ENCODE results near the gene IGFBP1. TPM values are rescaled to one million over a fixed set of nuclear protein-coding genes. Genes with fewer than 3 reads are reported as not detected.

Gene IGFBP1
- total RNA-seq, 6 donors from 2014 or later = 0.17 to 0.23 TPM; not detected in 4

DNA sequence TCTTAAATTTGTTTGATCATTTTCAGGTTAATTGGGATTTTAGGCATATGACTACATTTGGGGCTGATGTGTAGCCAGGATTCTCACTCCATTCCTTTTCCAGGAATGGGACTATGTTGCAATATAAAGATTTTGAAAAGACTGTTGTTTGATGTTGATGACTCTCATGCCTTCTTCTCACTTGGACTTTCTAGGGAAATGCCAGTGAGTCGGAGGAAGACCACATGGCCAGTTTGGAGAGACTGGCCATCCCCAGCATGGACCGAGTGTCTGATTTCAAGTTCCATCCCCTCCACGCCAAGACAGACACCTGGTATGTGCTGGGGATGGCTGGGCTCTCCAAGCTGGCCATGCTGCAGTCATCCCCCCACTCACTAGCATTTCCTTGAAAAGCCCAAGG is 27.3 kb downstream of the IGFBP1 start:
- Histone ChIP-seq H3K27me3 (peaks cover 0 to 8% (median 3%) of the 10 kb centered on the region in 4 donors), H3K4me3 (no peak overlapping the region), H3K36me3 (peaks cover 0 to 3% (median 0%) of the 10 kb centered on the region in 4 donors), H3K9me3 (no peaks in the 10 kb centered on the region), H3K4me1 (peaks cover 7 to 28% (median 11%) of the 10 kb centered on the region in 4 donors), H3K27ac (no peak overlapping the region)
- 76 to 94% methylated on average over 3 of the region's 3 CpGs for whole genome bisulfite sequencing, 2 donors
- TF ChIP-seq POLR2AphosphoS5 (IDR thresholded peaks at IDR 0.05) (no peak), EP300 (IDR thresholded peaks at IDR 0.05) (no peak), POLR2A (IDR thresholded peaks at IDR 0.05) (no peak)
- TF ChIP-seq, protein P1, sequence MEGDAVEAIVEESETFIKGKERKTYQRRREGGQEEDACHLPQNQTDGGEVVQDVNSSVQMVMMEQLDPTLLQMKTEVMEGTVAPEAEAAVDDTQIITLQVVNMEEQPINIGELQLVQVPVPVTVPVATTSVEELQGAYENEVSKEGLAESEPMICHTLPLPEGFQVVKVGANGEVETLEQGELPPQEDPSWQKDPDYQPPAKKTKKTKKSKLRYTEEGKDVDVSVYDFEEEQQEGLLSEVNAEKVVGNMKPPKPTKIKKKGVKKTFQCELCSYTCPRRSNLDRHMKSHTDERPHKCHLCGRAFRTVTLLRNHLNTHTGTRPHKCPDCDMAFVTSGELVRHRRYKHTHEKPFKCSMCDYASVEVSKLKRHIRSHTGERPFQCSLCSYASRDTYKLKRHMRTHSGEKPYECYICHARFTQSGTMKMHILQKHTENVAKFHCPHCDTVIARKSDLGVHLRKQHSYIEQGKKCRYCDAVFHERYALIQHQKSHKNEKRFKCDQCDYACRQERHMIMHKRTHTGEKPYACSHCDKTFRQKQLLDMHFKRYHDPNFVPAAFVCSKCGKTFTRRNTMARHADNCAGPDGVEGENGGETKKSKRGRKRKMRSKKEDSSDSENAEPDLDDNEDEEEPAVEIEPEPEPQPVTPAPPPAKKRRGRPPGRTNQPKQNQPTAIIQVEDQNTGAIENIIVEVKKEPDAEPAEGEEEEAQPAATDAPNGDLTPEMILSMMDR (IDR thresholded peaks at IDR 0.05) = no peak
- ATAC-seq (ENCODE audit: low FRiP score in 2 of 2) (no peak), DNase-seq (no peak)

DNA sequence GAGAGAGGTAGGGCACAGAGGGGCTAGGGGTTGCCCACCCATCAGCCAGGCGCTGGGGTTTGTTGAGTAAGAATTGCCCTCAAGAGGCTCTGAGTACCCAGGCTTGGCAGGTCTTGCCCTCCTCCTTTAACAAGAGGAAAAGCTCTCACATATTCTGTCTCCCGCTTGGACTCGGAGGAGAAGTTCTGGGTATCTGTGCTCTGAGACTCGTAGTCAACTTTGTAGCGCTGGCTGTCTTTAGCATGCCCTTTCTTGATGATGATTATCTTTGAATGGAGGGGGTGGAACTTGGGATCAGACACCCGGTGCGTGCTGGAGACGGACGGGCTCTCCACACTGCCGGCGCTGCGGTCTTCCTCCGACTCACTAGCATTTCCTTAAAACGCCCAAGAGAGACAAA is 28.8 kb downstream of the IGFBP1 start:
- no peak for ATAC-seq (ENCODE audit: low FRiP score in 2 of 2)
- 72 to 73% methylated on average over 13 to 14 of the region's 14 CpGs for WGBS, 2 donors
- H3K27me3 ChIP-seq = peaks cover 0 to 19% (median 7%) of the 10 kb centered on the region in 4 donors

DNA sequence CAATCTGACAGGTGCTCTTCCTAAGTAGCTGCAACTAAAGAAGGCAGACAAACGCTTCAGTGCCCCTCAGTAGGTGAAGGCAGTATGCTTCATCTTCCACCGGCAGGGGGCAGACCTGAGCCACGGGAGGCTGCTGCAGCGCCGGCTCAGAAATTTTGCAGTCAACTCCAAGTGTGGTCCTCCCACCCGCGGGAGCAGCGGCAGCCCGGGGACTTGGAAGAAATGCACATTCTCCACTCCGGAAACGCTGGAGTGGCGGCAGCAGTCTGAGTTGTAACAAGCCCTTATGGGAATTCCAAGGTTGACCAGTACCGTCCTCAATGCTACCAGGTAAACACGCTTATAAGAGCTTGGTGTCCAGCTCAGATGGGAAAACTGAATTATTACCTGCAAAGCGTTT is 29.4 kb downstream of the IGFBP1 start:
- TF ChIP-seq, protein P1 (IDR thresholded peaks at IDR 0.05) = peak; percentile 76 to 90 (median 82)
- TF ChIP-seq POLR2A (IDR thresholded peaks at IDR 0.05) = no peak
- no peak for TF ChIP-seq EP300 (IDR thresholded peaks at IDR 0.05)
- TF ChIP-seq POLR2AphosphoS5 (IDR thresholded peaks at IDR 0.05) = no peak
- DNase-seq = peak; percentile 60 to 87

More for the DNA sequence above, 28.8 kb downstream of the IGFBP1 start:
- DNase-seq = no peak
- Histone ChIP-seq H3K4me3 (no peak overlapping the region), H3K36me3 (peaks cover 0 to 3% (median 0%) of the 10 kb centered on the region in 4 donors), H3K27ac (no peak overlapping the region), H3K9me3 (no peaks in the 10 kb centered on the region), H3K4me1 (peaks cover 21 to 43% (median 24%) of the 10 kb centered on the region in 4 donors)
- TF ChIP-seq, protein P1 (IDR thresholded peaks at IDR 0.05) = no peak
- TF ChIP-seq POLR2A (IDR thresholded peaks at IDR 0.05) = no peak
- no peak for TF ChIP-seq EP300 (IDR thresholded peaks at IDR 0.05)

DNA sequence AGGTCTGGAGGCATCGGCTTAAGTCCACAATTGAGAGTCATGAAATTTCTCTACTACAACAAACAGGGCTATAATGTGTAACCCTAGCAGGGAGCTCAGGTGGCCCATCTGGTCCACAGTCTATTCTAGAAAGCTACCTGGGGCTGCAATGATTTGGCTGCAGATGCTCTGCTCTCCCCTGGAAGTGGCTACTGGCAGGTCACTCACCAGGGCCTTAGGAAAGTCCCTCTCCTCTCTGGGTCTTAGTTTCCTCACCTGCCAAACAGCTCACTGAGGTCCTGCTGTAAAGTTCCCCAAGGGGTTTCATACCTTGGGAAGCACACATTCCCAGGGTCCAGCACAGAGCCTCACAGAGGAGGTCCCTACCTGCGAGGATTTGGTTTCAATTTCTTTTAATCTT is 30.3 kb downstream of the IGFBP1 start:
- no peak for TF ChIP-seq EP300 (IDR thresholded peaks at IDR 0.05)
- TF ChIP-seq POLR2AphosphoS5 (IDR thresholded peaks at IDR 0.05) = no peak
- TF ChIP-seq POLR2A (IDR thresholded peaks at IDR 0.05) = no peak
- TF ChIP-seq, protein P1 (IDR thresholded peaks at IDR 0.05) = no peak
- H3K27ac ChIP-seq = no peak overlapping the region
- H3K4me3 ChIP-seq = no peak overlapping the region
- no peaks in the 10 kb centered on the region for H3K9me3 ChIP-seq
- H3K36me3 ChIP-seq = peaks cover 0 to 3% (median 0%) of the 10 kb centered on the region in 4 donors
- no peak for DNase-seq
- no peak for ATAC-seq (ENCODE audit: low FRiP score in 2 of 2)
- peaks cover 32 to 58% (median 34%) of the 10 kb centered on the region in 4 donors for H3K4me1 ChIP-seq
- WGBS, 2 donors = 64 to 65% methylated on average over 1 to 2 of the region's 2 CpGs
- peaks cover 0 to 19% (median 7%) of the 10 kb centered on the region in 4 donors for H3K27me3 ChIP-seq

More for the DNA sequence above, 29.4 kb downstream of the IGFBP1 start:
- Histone ChIP-seq H3K36me3 (peaks cover 0 to 3% (median 0%) of the 10 kb centered on the region in 4 donors), H3K27ac (no peak overlapping the region), H3K4me3 (no peak overlapping the region), H3K4me1 (peaks cover 27 to 49% (median 29%) of the 10 kb centered on the region in 4 donors), H3K27me3 (peaks cover 0 to 19% (median 7%) of the 10 kb centered on the region in 4 donors), H3K9me3 (no peaks in the 10 kb centered on the region)
- WGBS, 2 donors = 8 to 12% methylated on average over 2 to 15 of the region's 15 CpGs
- ATAC-seq (ENCODE audit: low FRiP score in 2 of 2) = peak; percentile 48 to 75

DNA sequence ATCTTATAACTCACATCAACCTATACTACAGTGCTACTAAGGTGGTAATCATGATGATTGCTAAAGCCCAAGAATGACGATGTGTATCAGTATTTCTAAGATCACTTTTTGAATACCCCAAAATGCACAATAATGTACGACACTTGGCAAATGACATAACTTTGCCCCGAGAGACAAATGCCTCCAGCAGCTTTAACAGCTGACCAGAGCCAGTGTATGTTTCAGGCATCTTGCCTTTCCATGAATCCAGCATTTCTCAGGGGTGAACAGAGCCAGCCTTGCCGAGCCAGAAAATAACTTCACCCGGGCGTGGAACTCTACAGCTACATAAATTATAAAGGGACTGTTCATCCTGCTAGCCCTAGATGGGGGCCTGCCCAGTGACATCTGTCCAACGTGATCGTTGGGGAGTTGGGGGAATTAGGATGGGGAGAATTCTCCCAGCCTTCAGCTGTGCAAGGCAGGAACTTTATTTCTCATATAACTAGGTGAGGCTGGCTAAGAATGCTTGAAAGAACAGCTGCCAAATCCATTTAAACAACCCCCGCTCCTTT is 31.0 kb downstream of the IGFBP1 start:
- ATAC-seq (ENCODE audit: low FRiP score in 2 of 2) = no peak
- no peak overlapping the region for H3K27ac ChIP-seq
- peak overlapping the region in 1 of 4 donors; percentile 47 for H3K4me3 ChIP-seq
- TF ChIP-seq, protein P1 (IDR thresholded peaks at IDR 0.05) = no peak
- no peak for TF ChIP-seq POLR2A (IDR thresholded peaks at IDR 0.05)
- no peak for TF ChIP-seq EP300 (IDR thresholded peaks at IDR 0.05)
- no peak for TF ChIP-seq POLR2AphosphoS5 (IDR thresholded peaks at IDR 0.05)
- no peaks in the 10 kb centered on the region for H3K9me3 ChIP-seq
- WGBS, 2 donors = 41 to 47% methylated on average over 9 of the region's 9 CpGs
- H3K27me3 ChIP-seq = peaks cover 0 to 19% (median 7%) of the 10 kb centered on the region in 4 donors
- DNase-seq = no peak
- H3K4me1 ChIP-seq = peaks cover 32 to 58% (median 34%) of the 10 kb centered on the region in 4 donors
- peaks cover 0 to 3% (median 0%) of the 10 kb centered on the region in 4 donors for H3K36me3 ChIP-seq

All from upper lobe of left lung (tissue), 6 donors.